Lung (tissue), 12 donors: ENCODE data around the gene SLC22A23. TPM values are rescaled to one million over a fixed set of nuclear protein-coding genes. Genes with fewer than 3 reads are reported as not detected.

Source experiments
- ATAC-seq: fragments of 200-7000 bp; cut with Tn5 transposase; one replicate; pipeline ENCODE4 v1.9.1; 2020; ENCODE audit warnings: moderate number of reproducible peaks; ENCODE audit not compliant: insufficient read depth, low FRiP score
- DNase-seq, 3 donors: peaks; one replicate each; pipeline ENCODE4 v3.0.0-alpha.2; 2013 to 2017
- H3K27ac ChIP-seq, 2 donors: one replicate each; pipeline ENCODE4 v1.5.1; 2013; ENCODE audit warnings: mild to moderate bottlenecking in 2 of 2, moderate library complexity in 2 of 2, control low read depth in 1 of 2, inconsistent platforms in 1 of 2, low read depth in 1 of 2, low read length in 1 of 2
- H3K27me3 ChIP-seq, 3 donors: one replicate each; pipeline ENCODE4 v1.5.1; 2013; ENCODE audit warnings: low read length in 2 of 3; ENCODE audit not compliant: control insufficient read depth in 3 of 3, insufficient read depth in 3 of 3
- H3K36me3 ChIP-seq, 4 donors: one replicate each; pipeline ENCODE4 v1.5.1; 2013; ENCODE audit warnings: low read length in 4 of 4, mild to moderate bottlenecking in 1 of 4, moderate library complexity in 1 of 4; ENCODE audit not compliant: control insufficient read depth in 4 of 4, insufficient read depth in 4 of 4
- H3K4me1 ChIP-seq, 5 donors: one replicate each; pipeline ENCODE4 v1.5.1; 2013; ENCODE audit warnings: low read length in 5 of 5, mild to moderate bottlenecking in 2 of 5, moderate library complexity in 1 of 5; ENCODE audit not compliant: control insufficient read depth in 5 of 5, insufficient read depth in 5 of 5
- H3K4me3 ChIP-seq: one replicate; pipeline ENCODE4 v1.5.1; 2013; ENCODE audit warnings: mild to moderate bottlenecking, control low read depth, moderate library complexity
- H3K9ac ChIP-seq, 2 donors: one replicate each; pipeline ENCODE4 v1.5.1; 2013; ENCODE audit warnings: low read length in 2 of 2, control low read depth in 1 of 2; ENCODE audit not compliant: insufficient read depth in 1 of 2
- H3K9me3 ChIP-seq, 4 donors: one replicate each; pipeline ENCODE4 v1.5.1; 2013; ENCODE audit warnings: low read length in 3 of 4, mild to moderate bottlenecking in 1 of 4, moderate library complexity in 1 of 4; ENCODE audit not compliant: control insufficient read depth in 4 of 4, insufficient read depth in 3 of 4
- CTCF ChIP-seq: IDR thresholded peaks from 2 replicates; pipeline ENCODE4 v1.5.1; 2012; ENCODE audit warnings: mild to moderate bottlenecking; ENCODE audit errors: control extremely low read depth, extremely low read depth
- WGBS, 2 donors: extraction: QIAGEN DNeasy Blood & Tissue Kit; methylation state at CpG; one replicate each; pipeline ENCODE4 v1.1.7; 2013; 5-methylcytosine and 5-hydroxymethylcytosine counted together
- polyA plus RNA-seq, 2 donors: library from polyadenylated mRNA; stranded (reverse); fragments of 200-250 nt; gene quantifications; one replicate each; pipeline ENCODE4 v1.2.1, GENCODE V29; 2013
- total RNA-seq, 2 donors: library from RNA; depleted of rRNA in 1 of 2; stranded (reverse); fragments of >200 nt in 1 of 2; gene quantifications; one replicate each; pipeline ENCODE4 v1.2.1, GENCODE V29; 2014 to 2021
- donor health status: control.
- donor health status: control.
- donor health status: Bipolar disorder and iron deficiency.
- donor health status: healthy.
- donor health status: DM: yes; HTN: yes; CAD: no.

Gene SLC22A23
- total and polyA plus RNA-seq, 4 donors: 6.6 to 45.6 (median 24.1) TPM

- Histone ChIP-seq H3K9me3 (peaks cover 0 to 2% (median 0%) of the 10 kb centered on the region in 4 donors), H3K27ac (no peak overlapping the region), H3K27me3 (peaks cover 2 to 40% (median 20%) of the 10 kb centered on the region in 3 donors), H3K4me1 (peaks cover 0 to 30% (median 9%) of the 10 kb centered on the region in 5 donors), H3K36me3 (no peaks in the 10 kb centered on the region), H3K4me3 (no peak overlapping the region), H3K9ac (no peak overlapping the region)
- WGBS, 2 donors: 63 to 76% methylated on average over 3 of the region's 3 CpGs
- TF ChIP-seq CTCF: no peak
- DNase-seq: no peak
- ATAC-seq: no peak
Observed at GRCh38 chr6:3233904-3234303, 222.9 kb downstream of the SLC22A23 start.

GRCh38 chr6:3233321-3233720, 223.5 kb downstream of the SLC22A23 start:
- ATAC-seq: no peak
- Histone ChIP-seq H3K4me3 (no peak overlapping the region), H3K36me3 (no peaks in the 10 kb centered on the region), H3K9ac (no peak overlapping the region), H3K9me3 (peaks cover 0 to 2% (median 0%) of the 10 kb centered on the region in 4 donors), H3K4me1 (peaks cover 0 to 33% (median 10%) of the 10 kb centered on the region in 5 donors), H3K27me3 (peaks cover 2 to 44% (median 25%) of the 10 kb centered on the region in 3 donors), H3K27ac (no peak overlapping the region)
- no peak for TF ChIP-seq CTCF
- no peak for DNase-seq
- 89 to 92% methylated on average over 3 of the region's 3 CpGs for WGBS, 2 donors

GRCh38 chr6:3232017-3232945, 224.6 kb downstream of the SLC22A23 start:
- no peak for ATAC-seq
- H3K4me3 ChIP-seq: peak overlapping the region; percentile 15
- DNase-seq: peak in 1 of 3 donors; percentile 26
- H3K27ac ChIP-seq: no peak overlapping the region
- H3K9me3 ChIP-seq: peaks cover 0 to 6% (median 0%) of the 10 kb centered on the region in 4 donors
- TF ChIP-seq CTCF: no peak
- peaks cover 7 to 52% (median 32%) of the 10 kb centered on the region in 3 donors for H3K27me3 ChIP-seq
- no peaks in the 10 kb centered on the region for H3K36me3 ChIP-seq
- 28 to 31% methylated on average over 23 of the region's 23 CpGs for WGBS, 2 donors
- peaks cover 0 to 43% (median 12%) of the 10 kb centered on the region in 5 donors for H3K4me1 ChIP-seq
- peak overlapping the region in 1 of 2 donors; percentile 50 for H3K9ac ChIP-seq
